ENCODE data around the gene PRKAR2B.
"Not testable (repeated sequence)": the region's sequence is repeated elsewhere in the genome, so short reads cannot be mapped to it uniquely, and the experiment has no call there.

PRKAR2B gene

DNA sequence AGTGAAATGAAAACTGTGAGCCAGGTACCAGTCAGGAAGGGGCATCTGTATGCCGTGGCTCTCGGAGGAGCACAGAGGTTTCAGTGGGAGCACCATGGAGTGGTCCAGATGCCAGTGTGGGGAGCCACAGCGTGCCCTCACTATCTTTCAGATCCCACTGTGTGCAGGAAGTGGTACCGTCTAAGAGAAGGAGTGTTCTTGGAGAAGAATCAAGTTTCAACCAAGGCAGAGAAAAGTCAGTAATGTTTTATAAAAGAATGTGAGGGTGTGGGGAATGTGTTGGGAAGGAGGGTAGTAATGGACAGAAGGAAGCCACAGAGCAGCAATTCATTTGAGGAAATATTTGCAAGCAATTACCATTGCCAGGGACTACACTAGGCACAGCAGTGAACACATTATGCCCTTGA is 35.6 kb downstream of the PRKAR2B start:
- no peak for DNase-seq

- no peak for DNase-seq
Measured at GRCh38 chr7:107080533-107080932, 36.0 kb downstream of the PRKAR2B start.

DNA sequence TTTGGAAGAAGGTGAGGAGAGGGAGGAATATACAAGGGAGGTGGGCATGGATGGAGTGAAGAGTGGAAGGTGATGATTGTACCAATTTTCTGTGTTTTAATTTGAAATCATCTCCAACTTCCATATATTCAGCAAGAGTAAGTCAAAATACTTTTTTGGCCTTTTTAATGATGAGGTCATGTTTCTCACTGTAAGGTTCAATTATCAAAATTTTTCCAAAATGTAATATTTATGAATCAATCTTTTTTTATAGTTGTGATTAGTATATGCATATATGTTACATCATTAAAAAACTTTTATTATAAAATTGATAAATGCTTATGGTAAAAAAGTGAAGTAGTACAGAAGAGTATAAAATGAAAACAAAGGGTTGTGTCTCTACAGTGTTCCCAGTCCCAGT is 40.7 kb downstream of the PRKAR2B start:
- DNase-seq: no peak

DNA sequence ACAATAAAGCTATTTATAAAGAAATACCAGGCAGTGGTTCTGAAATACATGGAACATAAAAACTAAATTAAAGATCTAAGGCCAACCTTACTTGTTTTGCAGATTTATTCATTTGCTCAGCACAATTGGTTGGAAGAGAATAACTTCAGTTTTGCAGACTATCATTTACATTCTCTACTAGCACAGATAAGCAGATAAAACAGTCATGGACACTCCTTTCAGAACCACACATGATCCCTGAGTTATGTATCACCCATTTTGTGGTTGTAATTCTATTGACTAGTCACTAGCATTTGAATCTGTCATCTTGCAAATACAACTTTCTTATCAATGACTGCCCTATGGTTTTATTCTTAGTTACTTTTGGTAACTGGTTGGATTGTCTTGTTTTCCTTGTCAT is 45.1 kb downstream of the PRKAR2B start:
- DNase-seq: no peak

- no peak for DNase-seq
Measured at GRCh38 chr7:107090457-107090856, 46.0 kb downstream of the PRKAR2B start.

DNA sequence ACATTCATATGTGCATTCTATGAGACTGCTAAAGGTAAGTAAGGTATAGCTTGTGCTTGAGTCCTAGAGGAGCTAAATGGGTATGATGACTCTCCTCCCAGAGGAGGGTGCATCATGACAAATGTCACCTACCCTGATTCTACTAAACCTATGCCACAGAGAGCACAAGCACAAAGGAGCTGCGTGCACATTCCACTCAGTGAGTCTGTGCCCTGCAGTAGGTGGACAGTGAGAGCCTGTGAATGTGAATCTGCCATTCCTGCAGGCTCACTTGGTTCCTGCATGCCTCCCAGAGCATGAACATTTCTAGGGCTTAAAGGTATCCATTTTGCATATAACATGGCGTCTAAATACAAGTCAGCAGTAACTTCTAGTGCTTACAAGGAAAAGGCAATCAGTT is 46.8 kb downstream of the PRKAR2B start:
- DNase-seq: no peak

DNA sequence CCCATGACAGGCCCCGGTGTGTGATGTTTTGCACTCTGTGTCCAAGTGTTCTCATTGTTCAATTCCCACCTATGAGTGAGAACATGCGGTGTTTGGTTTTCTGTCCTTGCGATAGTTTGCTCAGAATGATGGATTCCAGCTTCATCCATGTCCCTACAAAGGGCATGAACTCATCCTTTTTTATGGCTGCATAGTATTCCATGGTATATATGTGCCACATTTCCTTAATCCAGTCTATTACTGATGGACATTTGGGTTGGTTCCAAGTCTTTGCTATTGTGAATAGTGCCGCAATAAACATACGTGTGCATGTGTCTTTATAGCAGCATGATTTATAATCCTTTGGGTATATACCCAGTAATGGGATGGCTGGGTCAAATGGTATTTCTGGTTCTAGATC is 49.2 kb downstream of the PRKAR2B start:
- DNase-seq: not testable (repeated sequence)

- not testable (repeated sequence) for DNase-seq
Measured at GRCh38 chr7:107099154-107099553, 54.6 kb downstream of the PRKAR2B start.

- no peak for DNase-seq
Measured at GRCh38 chr7:107100824-107101223, 56.3 kb downstream of the PRKAR2B start.

GRCh38 chr7:107103369-107103768 is 58.9 kb downstream of the PRKAR2B start:
- no peak for DNase-seq

DNA sequence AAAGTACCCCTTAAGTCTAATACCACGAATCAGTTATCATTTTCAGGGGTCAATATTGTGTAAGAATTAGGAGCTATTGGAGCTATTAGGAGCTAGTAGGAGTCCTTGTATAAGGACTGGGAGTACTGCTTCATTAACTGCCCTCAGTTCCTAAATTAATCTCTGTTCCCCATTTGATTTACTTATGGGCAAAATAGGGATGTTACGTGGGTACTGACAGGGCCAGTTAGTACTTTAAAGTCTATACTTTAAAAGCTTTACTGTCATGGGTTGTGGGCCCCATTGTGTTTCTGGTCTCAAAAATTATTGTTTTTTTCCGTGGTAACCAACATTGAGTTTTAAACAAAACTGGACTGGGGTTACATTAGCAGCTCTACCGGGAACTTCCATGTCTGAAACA is 60.3 kb downstream of the PRKAR2B start:
- DNase-seq: no peak

GRCh38 chr7:107105591-107106245 is 61.2 kb downstream of the PRKAR2B start:
- DNase-seq: no peak

- DNase-seq: no peak
Measured at GRCh38 chr7:107108793-107109371, 64.4 kb downstream of the PRKAR2B start.

DNA sequence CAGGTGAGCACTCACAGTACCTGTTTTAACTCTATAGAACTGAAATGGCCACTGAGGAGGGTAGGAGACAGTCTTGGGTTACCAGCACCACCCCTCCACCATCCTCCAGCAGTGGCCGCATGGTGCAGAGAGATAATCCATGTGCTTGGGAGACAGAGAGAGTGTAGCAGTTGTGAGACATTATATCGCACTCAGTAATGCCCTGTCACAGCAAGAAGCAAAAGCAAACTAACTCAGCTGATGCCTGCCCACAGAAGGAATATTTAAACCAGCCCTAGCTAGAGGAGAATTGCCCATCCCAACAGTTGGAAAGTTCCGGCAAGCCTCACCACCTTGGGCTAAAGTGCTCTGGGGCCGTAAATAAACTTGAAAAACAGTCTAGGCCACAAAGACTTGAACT is 65.5 kb downstream of the PRKAR2B start:
- no peak for DNase-seq

- DNase-seq: no peak
Measured at GRCh38 chr7:107111196-107111595, 66.7 kb downstream of the PRKAR2B start.

DNA sequence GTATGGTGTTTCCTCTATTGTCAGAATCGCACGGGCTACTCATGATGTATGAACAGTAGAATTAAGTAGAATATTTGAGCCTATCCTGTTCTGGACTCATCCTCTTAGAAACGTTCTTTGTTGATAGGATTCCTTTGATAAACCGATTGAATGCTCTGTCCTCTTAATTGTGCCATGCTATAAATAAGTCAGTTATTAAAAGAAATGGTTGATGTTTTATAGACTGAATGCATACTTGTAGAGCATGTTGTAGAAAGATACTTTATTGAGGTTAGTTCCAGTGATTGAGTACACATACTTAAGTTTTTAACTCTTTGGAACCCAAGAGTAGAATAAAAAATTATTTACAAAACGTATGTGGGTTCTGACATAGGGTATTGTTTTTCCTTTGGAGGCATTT is 69.4 kb downstream of the PRKAR2B start:
- no peak for DNase-seq

DNA sequence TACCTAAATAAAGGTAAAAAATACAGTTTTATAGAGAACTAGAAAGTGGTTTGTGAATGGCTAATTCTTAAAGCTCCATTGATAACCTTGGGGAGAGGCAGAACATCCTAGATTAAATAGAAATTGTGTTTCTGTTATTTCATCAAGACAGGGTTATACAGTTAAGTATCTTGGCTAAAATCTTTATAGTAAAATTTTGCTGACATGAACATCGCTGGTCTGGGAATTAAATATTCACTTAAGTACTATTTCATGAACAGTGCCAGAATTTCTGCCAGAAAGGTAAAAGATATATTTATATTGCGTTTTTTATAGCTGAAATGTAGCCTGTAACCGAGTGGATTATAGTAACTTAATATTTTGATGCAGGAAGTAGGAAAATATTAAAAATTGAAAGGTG is 70.6 kb downstream of the PRKAR2B start:
- no peak for DNase-seq

DNA sequence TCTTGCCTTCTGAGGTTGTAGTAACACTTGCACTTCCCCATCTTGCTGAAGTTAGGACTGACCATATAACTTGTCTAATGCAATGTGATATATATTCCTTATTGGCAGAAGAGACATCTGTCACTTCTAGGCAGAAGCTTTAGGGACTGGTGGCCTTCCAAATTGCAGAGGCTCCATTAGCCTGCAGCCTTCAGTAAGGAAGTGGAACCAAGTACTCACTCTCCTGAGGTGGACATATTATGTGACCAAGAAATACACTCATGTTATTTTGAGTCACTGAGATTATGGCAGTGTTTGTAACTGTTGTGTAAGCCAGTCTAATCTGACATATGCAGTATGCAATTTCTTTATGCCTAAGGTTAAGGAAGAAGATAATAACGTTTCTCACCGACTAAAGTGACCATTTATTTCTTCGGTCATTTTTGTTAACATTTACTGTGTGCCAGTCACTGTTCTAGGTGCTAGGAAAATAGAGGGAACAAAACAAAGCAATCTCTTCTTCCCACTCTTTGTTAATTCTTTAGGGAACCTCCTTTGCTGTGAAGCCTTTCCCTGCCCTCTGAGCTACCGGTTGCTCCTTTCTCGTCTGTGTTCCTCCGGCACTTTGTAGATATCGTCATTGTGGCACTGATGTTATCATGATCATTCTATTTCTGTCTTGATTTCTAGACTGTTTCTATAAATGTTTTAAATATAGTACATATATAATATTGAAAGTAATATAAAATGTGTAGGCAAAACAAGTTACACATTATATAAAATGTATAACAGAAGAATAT is 71.4 kb downstream of the PRKAR2B start:
- no peak for DNase-seq

- DNase-seq: no peak
Measured at GRCh38 chr7:107118109-107118900, 73.8 kb downstream of the PRKAR2B start.

DNA sequence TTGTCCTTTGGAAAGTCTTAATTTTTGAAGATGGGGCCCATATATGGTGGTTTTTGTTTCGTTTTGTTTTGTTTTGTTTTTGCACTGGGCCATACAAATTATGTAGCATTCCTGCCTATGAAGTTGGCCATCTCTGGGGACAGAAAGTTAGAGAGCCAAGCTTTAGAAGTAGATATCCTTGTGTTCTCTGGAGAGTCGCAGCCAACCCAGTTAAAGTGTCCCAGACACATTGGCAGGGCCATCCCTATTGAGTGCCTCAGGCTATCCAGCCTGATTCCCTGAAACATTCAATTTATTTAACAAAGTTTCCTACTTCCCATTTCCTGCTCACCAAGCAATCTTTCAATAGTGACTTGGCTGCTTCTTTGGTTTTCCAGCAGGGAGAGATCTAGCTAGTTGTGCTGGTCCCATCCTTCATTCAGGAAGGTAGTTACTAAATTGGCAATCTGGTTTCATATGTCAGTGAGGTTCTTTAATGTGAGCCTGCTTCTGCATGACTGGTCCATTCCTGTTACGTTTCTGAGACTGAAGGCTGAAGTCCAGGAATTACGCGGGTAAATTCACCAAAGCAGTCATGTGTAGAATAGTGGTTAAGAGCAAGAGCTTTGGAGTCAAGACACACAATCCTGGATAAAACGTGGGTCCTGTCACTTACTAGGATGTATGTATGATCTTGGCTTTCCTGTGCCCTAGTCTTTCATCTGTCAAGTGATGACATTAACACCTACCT is 75.0 kb downstream of the PRKAR2B start:
- no peak for DNase-seq

DNA sequence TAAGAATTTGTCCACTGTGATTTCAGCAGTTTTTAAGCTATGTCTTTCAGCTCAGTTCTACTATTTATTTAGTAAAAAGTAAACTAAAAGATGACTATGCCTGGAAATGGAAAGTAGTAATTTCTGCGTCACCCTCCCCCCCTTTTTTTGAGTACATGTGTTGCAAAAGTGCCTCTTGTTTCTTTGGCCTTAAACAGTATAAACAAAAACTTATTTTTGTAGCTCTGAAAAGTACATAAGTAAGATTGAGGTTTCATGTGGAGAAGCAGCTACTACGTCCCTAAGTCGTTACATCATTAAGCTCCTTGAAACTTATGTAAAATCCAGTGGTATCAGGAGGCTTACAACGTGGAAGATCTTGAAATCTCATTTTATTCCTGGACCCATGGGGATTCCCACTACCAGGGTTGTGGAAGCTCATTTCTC is 78.0 kb downstream of the PRKAR2B start:
- no peak for DNase-seq

GRCh38 chr7:107123392-107123791 is 78.9 kb downstream of the PRKAR2B start:
- DNase-seq: no peak

DNA sequence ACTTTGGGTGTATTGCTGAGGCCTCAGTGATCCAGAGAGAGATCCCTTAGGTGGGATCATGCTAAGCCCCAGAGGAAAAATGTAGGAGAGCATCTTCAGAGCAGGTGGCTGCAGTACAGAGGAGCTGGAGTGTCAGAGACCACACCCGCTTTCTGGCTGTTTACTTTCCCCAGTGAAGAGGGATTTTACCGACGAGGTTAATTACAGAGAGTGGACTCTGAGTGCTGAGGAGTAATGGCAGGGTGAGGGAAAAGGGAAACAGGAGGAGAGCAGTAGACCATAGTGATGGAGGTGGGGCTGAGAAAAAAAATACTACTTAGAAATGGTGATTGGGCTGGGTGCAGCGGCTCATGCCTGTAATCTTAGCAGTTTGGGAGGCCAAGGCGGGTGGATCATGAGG is 81.0 kb downstream of the PRKAR2B start:
- no peak for DNase-seq

All from activated naive CD4-positive, alpha-beta T cell treated with anti-CD3 and anti-CD28 coated beads, Interleukin-2, amount 50 U/mL, for 16 hours (primary cell).